Hypothalamus (tissue), 51 donors: ENCODE results near the gene MOV10.
A peak's percentile ranks its signal among the peaks of the same experiment; 100 is the strongest.
"Not testable (repeated sequence)": the region's sequence is repeated elsewhere in the genome, so short reads cannot be mapped to it uniquely, and the experiment has no call there.

Experiments used
- DNase-seq, 51 donors: peaks; one replicate each; lab custom pipeline; 2025; lab: John Stamatoyannopoulos, UW

The MOV10 gene

GRCh38 chr1:112728306-112728971, 54.0 kb downstream of the MOV10 start:
- DNase-seq: not testable (repeated sequence)

GRCh38 chr1:112729011-112729410, 54.6 kb downstream of the MOV10 start:
- DNase-seq: not testable (repeated sequence)

- no peak for DNase-seq
Observed at GRCh38 chr1:112729909-112730308, 55.5 kb downstream of the MOV10 start.

GRCh38 chr1:112731451-112731850, 57.0 kb downstream of the MOV10 start:
- no peak for DNase-seq

- no peak for DNase-seq
Observed at GRCh38 chr1:112735752-112736151, 61.3 kb downstream of the MOV10 start.

- no peak for DNase-seq
Observed at GRCh38 chr1:112737573-112737972, 63.1 kb downstream of the MOV10 start.

GRCh38 chr1:112743174-112744008, 68.9 kb downstream of the MOV10 start:
- no peak for DNase-seq

- DNase-seq: peak in 1 of 51 donors; percentile 20
Observed at GRCh38 chr1:112744009-112744578, 69.6 kb downstream of the MOV10 start.

- no peak for DNase-seq
Observed at GRCh38 chr1:112748396-112748795, 73.9 kb downstream of the MOV10 start.
